ENCODE results near the gene MAIP1. TPM values are rescaled to one million over a fixed set of nuclear protein-coding genes. Genes with fewer than 3 reads are reported as not detected.

Gene MAIP1
- total RNA-seq, 4 donors from 2014 or later = 8.3 to 28.1 (median 14.7) TPM

DNA sequence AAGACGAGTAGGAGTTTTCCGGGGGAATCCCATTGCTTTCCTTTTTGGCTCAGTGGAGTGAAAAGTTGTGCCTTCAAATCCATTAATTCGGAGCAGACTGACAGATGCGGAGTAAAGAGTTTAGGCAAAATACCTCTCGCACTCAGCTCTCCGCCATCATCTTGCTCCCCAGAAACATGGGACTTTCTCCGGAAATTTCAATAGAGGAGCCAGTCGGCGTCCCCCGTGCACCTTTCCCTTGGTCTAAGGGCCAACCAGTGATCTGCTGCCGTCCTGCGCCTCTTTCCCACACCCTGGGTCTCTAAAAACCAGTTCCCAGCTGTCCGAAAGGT, 409 bp upstream of the MAIP1 start:
- TF ChIP-seq, protein P1, sequence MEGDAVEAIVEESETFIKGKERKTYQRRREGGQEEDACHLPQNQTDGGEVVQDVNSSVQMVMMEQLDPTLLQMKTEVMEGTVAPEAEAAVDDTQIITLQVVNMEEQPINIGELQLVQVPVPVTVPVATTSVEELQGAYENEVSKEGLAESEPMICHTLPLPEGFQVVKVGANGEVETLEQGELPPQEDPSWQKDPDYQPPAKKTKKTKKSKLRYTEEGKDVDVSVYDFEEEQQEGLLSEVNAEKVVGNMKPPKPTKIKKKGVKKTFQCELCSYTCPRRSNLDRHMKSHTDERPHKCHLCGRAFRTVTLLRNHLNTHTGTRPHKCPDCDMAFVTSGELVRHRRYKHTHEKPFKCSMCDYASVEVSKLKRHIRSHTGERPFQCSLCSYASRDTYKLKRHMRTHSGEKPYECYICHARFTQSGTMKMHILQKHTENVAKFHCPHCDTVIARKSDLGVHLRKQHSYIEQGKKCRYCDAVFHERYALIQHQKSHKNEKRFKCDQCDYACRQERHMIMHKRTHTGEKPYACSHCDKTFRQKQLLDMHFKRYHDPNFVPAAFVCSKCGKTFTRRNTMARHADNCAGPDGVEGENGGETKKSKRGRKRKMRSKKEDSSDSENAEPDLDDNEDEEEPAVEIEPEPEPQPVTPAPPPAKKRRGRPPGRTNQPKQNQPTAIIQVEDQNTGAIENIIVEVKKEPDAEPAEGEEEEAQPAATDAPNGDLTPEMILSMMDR (IDR thresholded peaks at IDR 0.05) = no peak
- no peak for TF ChIP-seq EP300 (IDR thresholded peaks at IDR 0.05)
- no peak for TF ChIP-seq POLR2AphosphoS5 (IDR thresholded peaks at IDR 0.05)
- TF ChIP-seq POLR2A (IDR thresholded peaks at IDR 0.05; ENCODE audit: low read depth) = no peak
- intact Hi-C loops (cut with DNase I) = no loop called here
- WGBS = 0% methylated on average over 13 of the region's 13 CpGs
- no peak for DNase-seq (ENCODE audit: extremely low spot score)
- peaks cover 23 to 55% (median 48%) of the 10 kb centered on the region in 4 donors for H3K4me1 ChIP-seq
- H3K27ac ChIP-seq (replicated peaks in 1 of 4) = peak overlapping the region; percentile 84 to 92 (median 90)
- no peaks in the 10 kb centered on the region for H3K27me3 ChIP-seq
- H3K4me3 ChIP-seq = peak overlapping the region; percentile 71 to 96 (median 84)
- peaks cover 3 to 31% (median 12%) of the 10 kb centered on the region in 4 donors for H3K36me3 ChIP-seq
- H3K9me3 ChIP-seq = no peaks in the 10 kb centered on the region

DNA sequence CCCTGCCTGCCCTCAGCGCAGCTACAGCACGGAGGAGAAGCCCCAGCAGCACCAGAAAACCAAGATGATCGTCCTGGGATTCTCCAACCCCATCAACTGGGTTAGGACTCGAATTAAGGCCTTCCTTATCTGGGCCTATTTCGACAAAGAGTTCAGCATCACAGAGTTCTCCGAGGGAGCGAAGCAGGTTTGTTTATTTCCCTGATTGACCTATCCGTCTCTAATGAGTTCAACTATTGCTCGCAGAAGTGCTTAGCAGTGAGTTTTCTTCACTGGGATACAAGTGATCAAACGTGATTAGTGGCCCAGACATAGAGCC, 639 bp downstream of the MAIP1 start:
- 0% methylated on average over 8 of the region's 10 CpGs for WGBS
- peak overlapping the region; percentile 71 to 96 (median 84) for H3K4me3 ChIP-seq
- no peak for TF ChIP-seq EP300 (IDR thresholded peaks at IDR 0.05)
- no peak for TF ChIP-seq POLR2AphosphoS5 (IDR thresholded peaks at IDR 0.05)
- no peak for TF ChIP-seq POLR2A (IDR thresholded peaks at IDR 0.05; ENCODE audit: low read depth)
- TF ChIP-seq, protein P1 (IDR thresholded peaks at IDR 0.05) = no peak

GRCh38 chr2:199958014-199958413, 2.6 kb downstream of the MAIP1 start:
- no peaks in the 10 kb centered on the region for H3K9me3 ChIP-seq
- TF ChIP-seq, protein P1 (IDR thresholded peaks at IDR 0.05) = no peak
- no peak for TF ChIP-seq POLR2A (IDR thresholded peaks at IDR 0.05; ENCODE audit: low read depth)
- TF ChIP-seq POLR2AphosphoS5 (IDR thresholded peaks at IDR 0.05) = no peak
- no peak overlapping the region for H3K27ac ChIP-seq (replicated peaks in 1 of 4)
- no peak overlapping the region for H3K4me3 ChIP-seq
- peaks cover 29 to 53% (median 39%) of the 10 kb centered on the region in 4 donors for H3K36me3 ChIP-seq
- DNase-seq (ENCODE audit: extremely low spot score) = no peak
- H3K4me1 ChIP-seq = peaks cover 23 to 53% (median 41%) of the 10 kb centered on the region in 4 donors
- H3K27me3 ChIP-seq = no peaks in the 10 kb centered on the region
- 85% methylated on average over 4 of the region's 4 CpGs for WGBS
- intact Hi-C loops (cut with DNase I) = no loop called here

More for the DNA sequence above, 639 bp downstream of the MAIP1 start:
- Histone ChIP-seq H3K36me3 (peaks cover 13 to 33% (median 20%) of the 10 kb centered on the region in 4 donors), H3K4me1 (peaks cover 23 to 55% (median 48%) of the 10 kb centered on the region in 4 donors), H3K9me3 (no peaks in the 10 kb centered on the region), H3K27me3 (no peaks in the 10 kb centered on the region), H3K27ac (replicated peaks in 1 of 4) (peak overlapping the region; percentile 84 to 92 (median 90))
- no peak for DNase-seq (ENCODE audit: extremely low spot score)
- intact Hi-C loops (cut with DNase I) = no loop called here

DNA sequence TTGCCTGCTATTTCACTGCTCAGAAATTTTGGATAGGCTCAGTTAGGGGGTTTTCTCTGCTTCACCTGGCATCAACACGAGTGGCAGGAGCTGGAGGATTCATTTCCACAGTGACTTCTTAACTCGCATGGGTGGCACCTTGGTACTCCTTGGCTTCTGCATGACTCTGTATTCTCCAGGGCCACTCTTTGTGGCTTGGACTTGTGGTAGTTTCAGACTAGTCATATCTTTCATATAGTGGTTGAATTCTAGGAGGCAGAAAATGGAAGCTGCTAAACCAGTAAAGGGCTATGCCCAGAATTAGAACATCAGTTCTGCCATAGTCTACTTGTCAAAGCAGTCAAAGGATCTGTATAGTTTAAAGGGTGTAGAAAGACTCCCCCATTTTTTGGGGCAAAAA, 6.8 kb downstream of the MAIP1 start:
- no peak overlapping the region for H3K27ac ChIP-seq (replicated peaks in 1 of 4)
- H3K9me3 ChIP-seq = no peaks in the 10 kb centered on the region
- H3K4me3 ChIP-seq = no peak overlapping the region
- 100% methylated on average over 2 of the region's 2 CpGs for WGBS
- H3K36me3 ChIP-seq = peaks cover 49 to 95% (median 74%) of the 10 kb centered on the region in 4 donors
- TF ChIP-seq POLR2A (IDR thresholded peaks at IDR 0.05; ENCODE audit: low read depth) (no peak), POLR2AphosphoS5 (IDR thresholded peaks at IDR 0.05) (no peak), EP300 (IDR thresholded peaks at IDR 0.05) (no peak)
- TF ChIP-seq, protein P1 (IDR thresholded peaks at IDR 0.05) = no peak
- no peaks in the 10 kb centered on the region for H3K27me3 ChIP-seq
- intact Hi-C loops (cut with DNase I) = no loop called here
- H3K4me1 ChIP-seq = peaks cover 2 to 22% (median 13%) of the 10 kb centered on the region in 4 donors
- DNase-seq (ENCODE audit: extremely low spot score) = no peak

DNA sequence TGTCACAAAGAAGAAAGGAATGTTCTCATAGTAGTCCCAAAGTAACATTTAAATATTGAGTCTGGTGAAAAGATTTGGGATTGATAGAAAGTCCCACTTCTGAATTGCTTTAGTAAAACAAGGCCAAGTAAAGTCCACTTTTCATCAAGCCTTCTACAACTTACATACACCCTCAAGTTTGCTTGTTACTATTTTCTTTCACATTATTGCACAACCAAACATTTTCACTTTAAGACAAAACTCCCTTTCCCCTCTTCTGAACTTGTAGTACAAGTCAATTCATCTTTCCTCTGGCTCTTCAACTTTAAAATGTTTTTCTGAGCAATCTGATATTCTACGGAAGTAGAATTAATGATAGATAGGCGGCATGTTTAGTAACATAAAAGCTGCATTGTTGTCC, 11.0 kb downstream of the MAIP1 start:
- Histone ChIP-seq H3K4me3 (no peak overlapping the region), H3K27ac (replicated peaks in 1 of 4) (no peak overlapping the region), H3K4me1 (no peaks in the 10 kb centered on the region), H3K9me3 (no peaks in the 10 kb centered on the region), H3K36me3 (peaks cover 41 to 88% (median 55%) of the 10 kb centered on the region in 4 donors), H3K27me3 (no peaks in the 10 kb centered on the region)
- intact Hi-C loops (cut with DNase I) = no loop called here
- no peak for DNase-seq (ENCODE audit: extremely low spot score)
- no peak for TF ChIP-seq POLR2AphosphoS5 (IDR thresholded peaks at IDR 0.05)
- 81% methylated on average over 2 of the region's 2 CpGs for WGBS

All from esophagus muscularis mucosa (tissue), 4 donors.